Ishikawa (cell line): ENCODE results near the gene SLC1A4.

Experiments
- CREB1 ChIP-seq: IDR thresholded peaks from 2 replicates; pipeline ENCODE4 v1.6.1; 2012; ENCODE audit warnings: low read depth
- EP300 ChIP-seq: IDR thresholded peaks from 2 replicates; pipeline ENCODE4 v1.6.1; 2012; ENCODE audit warnings: borderline replicate concordance
- REST ChIP-seq: IDR thresholded peaks from 2 replicates; pipeline ENCODE4 v1.6.1; 2012; ENCODE audit warnings: low read depth, mild to moderate bottlenecking

- TF ChIP-seq EP300 (no peak), CREB1 (no peak), REST (no peak)
Observed at GRCh38 chr2:64947885-64948284, 41.3 kb upstream of the SLC1A4 start.
